Stimulated activated CD4-positive, alpha-beta T cell treated with anti-CD3 and anti-CD28 coated beads, TNF-alpha, amount 100 ng/mL, for 24 hours (primary cell): Measurements from ENCODE around the gene SSTR1.
"Not testable (repeated sequence)": the region's sequence is repeated elsewhere in the genome, so short reads cannot be mapped to it uniquely, and the experiment has no call there.

Experiments used
- DNase-seq, 3 experiments: peaks; one replicate each; pipeline ENCODE4 v3.0.0-alpha.2; 2020; ENCODE audit warnings: low read depth in 3 of 3

Gene SSTR1

GRCh38 chr14:38207736-38208617 lies at the start of gene SSTR1:
TSS of gene SSTR1 (plus strand) at chr14:38207904. CDS start at chr14:38209390, 1,486 bp downstream.
- no peak for DNase-seq

- no peak for DNase-seq
Observed at GRCh38 chr14:38158468-38158867, 49.2 kb upstream of the SSTR1 start.

GRCh38 chr14:38168416-38168815 lies 39.3 kb upstream of the SSTR1 start:
- no peak for DNase-seq

GRCh38 chr14:38171197-38171596 lies 36.5 kb upstream of the SSTR1 start:
- DNase-seq: no peak

GRCh38 chr14:38174711-38175110 lies 33.0 kb upstream of the SSTR1 start:
- no peak for DNase-seq

- DNase-seq: no peak
Observed at GRCh38 chr14:38175658-38176057, 32.0 kb upstream of the SSTR1 start.

GRCh38 chr14:38176379-38176778 lies 31.3 kb upstream of the SSTR1 start:
- no peak for DNase-seq

- no peak for DNase-seq
Observed at GRCh38 chr14:38184132-38184531, 23.6 kb upstream of the SSTR1 start.

GRCh38 chr14:38185671-38186070 lies 22.0 kb upstream of the SSTR1 start:
- DNase-seq: no peak

GRCh38 chr14:38186216-38186615 lies 21.5 kb upstream of the SSTR1 start:
- DNase-seq: no peak

- no peak for DNase-seq
Observed at GRCh38 chr14:38187528-38187927, 20.2 kb upstream of the SSTR1 start.

- DNase-seq: no peak
Observed at GRCh38 chr14:38189930-38190726, 17.6 kb upstream of the SSTR1 start.

- not testable (repeated sequence) for DNase-seq
Observed at GRCh38 chr14:38190846-38191245, 16.9 kb upstream of the SSTR1 start.

GRCh38 chr14:38191491-38191890 lies 16.2 kb upstream of the SSTR1 start:
- not testable (repeated sequence) for DNase-seq

GRCh38 chr14:38197001-38197783 lies 10.5 kb upstream of the SSTR1 start:
- DNase-seq: no peak

- no peak for DNase-seq
Observed at GRCh38 chr14:38197784-38198335, 9.8 kb upstream of the SSTR1 start.

- no peak for DNase-seq
Observed at GRCh38 chr14:38198425-38198824, 9.3 kb upstream of the SSTR1 start.

GRCh38 chr14:38199076-38199475 lies 8.6 kb upstream of the SSTR1 start:
- DNase-seq: no peak

- DNase-seq: no peak
Observed at GRCh38 chr14:38199739-38200138, 8.0 kb upstream of the SSTR1 start.

GRCh38 chr14:38201137-38201828 lies 6.4 kb upstream of the SSTR1 start:
- no peak for DNase-seq
